PFSK-1 (cell line): ENCODE results near the gene SYVN1.

ENCODE experiments used
- FOXP2 ChIP-seq: optimal IDR thresholded peaks from 2 replicates; pipeline ENCODE3; 2011; ENCODE audit warnings: borderline replicate concordance, control low read depth, inconsistent platforms; ENCODE audit not compliant: insufficient read depth; ENCODE audit errors: extremely low read length, extremely low read depth
- POLR2AphosphoS5 ChIP-seq: IDR thresholded peaks from 2 replicates; pipeline ENCODE4 v1.6.1; 2012; ENCODE audit warnings: low read depth, mild to moderate bottlenecking, control low read depth, low read length, moderate library complexity
- REST ChIP-seq, 2 experiments: IDR thresholded peaks; 2 replicates each; pipeline versions ENCODE4 v1.6.1 to v1.8.0; 2011 to 2012; ENCODE audit warnings: low read depth in 2 of 2, low read length in 2 of 2, control low read depth in 1 of 2, inconsistent platforms in 1 of 2, mild to moderate bottlenecking in 1 of 2, moderate library complexity in 1 of 2; ENCODE audit not compliant: insufficient read depth in 1 of 2
- SIN3A ChIP-seq: IDR thresholded peaks from 2 replicates; pipeline ENCODE4 v1.6.1; 2012; ENCODE audit warnings: mild to moderate bottlenecking, low read length, moderate library complexity, borderline replicate concordance; ENCODE audit not compliant: insufficient read depth
- TAF1 ChIP-seq: IDR thresholded peaks from 2 replicates; pipeline ENCODE4 v1.6.1; 2012; ENCODE audit warnings: low read length, control low read depth, borderline replicate concordance; ENCODE audit not compliant: insufficient read depth

- TF ChIP-seq TAF1 (no peak), POLR2AphosphoS5 (no peak), REST (IDR thresholded peaks at IDR 0.05; ENCODE audit: insufficient read depth in 1 of 2, low read depth in 2 of 2, low read length in 2 of 2) (no peak), SIN3A (no peak), FOXP2 (no peak)
Measured at GRCh38 chr11:65165410-65166317, 31.3 kb upstream of the SYVN1 start.
